Gastroesophageal sphincter (tissue), 3 donors: Measurements from ENCODE around the gene RBM28.

Experiments
- CTCF ChIP-seq, 4 experiments: fragments of 200-600 bp in 2 of 4; fragments of 450-650 bp in 2 of 4; sonication (generic) in 1 of 4; IDR thresholded peaks; one replicate each; pipeline ENCODE4 v1.5.1; 2017 to 2019; ENCODE audit warnings: antibody characterized with exemption in 4 of 4, mild to moderate bottlenecking in 2 of 4, moderate library complexity in 2 of 4
- POLR2A ChIP-seq, 2 donors: fragments of 450-650 bp; IDR thresholded peaks; one replicate each; pipeline ENCODE4 v1.6.1; 2017; ENCODE audit warnings: antibody characterized with exemption in 2 of 2, mild to moderate bottlenecking in 2 of 2, moderate library complexity in 1 of 2

DNA sequence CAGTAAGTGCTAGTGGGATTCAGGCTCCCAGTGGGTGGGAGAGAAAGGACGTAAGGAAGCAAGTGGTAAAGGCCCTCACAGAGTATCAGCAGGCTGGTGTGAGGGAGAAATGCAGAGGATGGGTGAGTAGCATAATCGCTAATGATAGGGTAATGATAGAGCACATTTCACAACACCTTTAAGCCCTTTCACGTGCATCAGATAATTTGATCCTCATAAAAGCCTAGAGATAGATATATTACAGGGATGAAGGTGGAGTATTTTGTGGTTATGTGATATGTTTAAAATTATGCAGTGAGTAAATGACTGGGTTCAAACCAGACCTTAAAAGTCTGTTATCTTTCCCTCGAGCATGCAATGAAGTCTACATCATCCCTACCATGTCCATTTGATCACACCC, 92.4 kb downstream of the RBM28 start:
- TF ChIP-seq CTCF (IDR thresholded peaks at IDR 0.05) (no peak), POLR2A (IDR thresholded peaks at IDR 0.05) (no peak)
